Stomach (tissue), 4 donors: ENCODE measurements around the gene NUDT7.

Experiments
- POLR2A ChIP-seq, 4 donors: fragments of 450-650 bp; IDR thresholded peaks; one replicate each; pipeline ENCODE4 v1.6.1; 2016; ENCODE audit warnings: antibody characterized with exemption in 4 of 4, control low read depth in 2 of 4, mild to moderate bottlenecking in 1 of 4, moderate library complexity in 1 of 4
- TF ChIP-seq, protein P1 (sequence below), 7 experiments: fragments of 450-650 bp in 4 of 7; fragments of 200-600 bp in 3 of 7; sonication (generic) in 3 of 7; IDR thresholded peaks; one replicate each; pipeline ENCODE4 v1.5.1; 2016 to 2019; ENCODE audit warnings: antibody characterized with exemption in 7 of 7, control low read depth in 2 of 7, mild to moderate bottlenecking in 1 of 7

DNA sequence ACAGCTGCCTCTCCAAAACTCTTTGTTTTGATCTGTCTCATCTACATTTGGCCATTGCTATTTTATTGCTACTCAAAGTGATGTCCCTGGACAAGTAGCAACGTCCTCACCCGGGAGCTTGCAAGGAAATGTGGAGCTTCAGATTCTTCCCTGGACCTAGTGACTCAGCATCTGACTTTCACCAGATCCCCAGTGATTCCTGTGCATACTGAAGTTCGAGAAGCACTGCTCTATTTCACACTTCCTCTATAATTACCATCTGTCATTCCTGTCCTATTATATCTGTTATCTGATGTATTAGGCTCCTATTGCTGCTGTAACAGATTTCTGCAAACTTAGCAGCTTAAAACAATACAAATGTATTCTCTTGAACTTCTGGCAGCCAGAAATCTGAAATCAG is 37.5 kb downstream of the NUDT7 start:
- TF ChIP-seq, protein P1, sequence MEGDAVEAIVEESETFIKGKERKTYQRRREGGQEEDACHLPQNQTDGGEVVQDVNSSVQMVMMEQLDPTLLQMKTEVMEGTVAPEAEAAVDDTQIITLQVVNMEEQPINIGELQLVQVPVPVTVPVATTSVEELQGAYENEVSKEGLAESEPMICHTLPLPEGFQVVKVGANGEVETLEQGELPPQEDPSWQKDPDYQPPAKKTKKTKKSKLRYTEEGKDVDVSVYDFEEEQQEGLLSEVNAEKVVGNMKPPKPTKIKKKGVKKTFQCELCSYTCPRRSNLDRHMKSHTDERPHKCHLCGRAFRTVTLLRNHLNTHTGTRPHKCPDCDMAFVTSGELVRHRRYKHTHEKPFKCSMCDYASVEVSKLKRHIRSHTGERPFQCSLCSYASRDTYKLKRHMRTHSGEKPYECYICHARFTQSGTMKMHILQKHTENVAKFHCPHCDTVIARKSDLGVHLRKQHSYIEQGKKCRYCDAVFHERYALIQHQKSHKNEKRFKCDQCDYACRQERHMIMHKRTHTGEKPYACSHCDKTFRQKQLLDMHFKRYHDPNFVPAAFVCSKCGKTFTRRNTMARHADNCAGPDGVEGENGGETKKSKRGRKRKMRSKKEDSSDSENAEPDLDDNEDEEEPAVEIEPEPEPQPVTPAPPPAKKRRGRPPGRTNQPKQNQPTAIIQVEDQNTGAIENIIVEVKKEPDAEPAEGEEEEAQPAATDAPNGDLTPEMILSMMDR (IDR thresholded peaks at IDR 0.05), result no peak
- no peak for TF ChIP-seq POLR2A (IDR thresholded peaks at IDR 0.05)
